ENCODE measurements around the gene ITGB3. TPM values are rescaled to one million over a fixed set of nuclear protein-coding genes. Genes with fewer than 3 reads are reported as not detected.

ITGB3 gene
- total RNA-seq, 2 experiments from 2014 or later, result not detected

GRCh38 chr17:47278561-47278960 is 24.9 kb downstream of the ITGB3 start:
- TF ChIP-seq, protein P1, sequence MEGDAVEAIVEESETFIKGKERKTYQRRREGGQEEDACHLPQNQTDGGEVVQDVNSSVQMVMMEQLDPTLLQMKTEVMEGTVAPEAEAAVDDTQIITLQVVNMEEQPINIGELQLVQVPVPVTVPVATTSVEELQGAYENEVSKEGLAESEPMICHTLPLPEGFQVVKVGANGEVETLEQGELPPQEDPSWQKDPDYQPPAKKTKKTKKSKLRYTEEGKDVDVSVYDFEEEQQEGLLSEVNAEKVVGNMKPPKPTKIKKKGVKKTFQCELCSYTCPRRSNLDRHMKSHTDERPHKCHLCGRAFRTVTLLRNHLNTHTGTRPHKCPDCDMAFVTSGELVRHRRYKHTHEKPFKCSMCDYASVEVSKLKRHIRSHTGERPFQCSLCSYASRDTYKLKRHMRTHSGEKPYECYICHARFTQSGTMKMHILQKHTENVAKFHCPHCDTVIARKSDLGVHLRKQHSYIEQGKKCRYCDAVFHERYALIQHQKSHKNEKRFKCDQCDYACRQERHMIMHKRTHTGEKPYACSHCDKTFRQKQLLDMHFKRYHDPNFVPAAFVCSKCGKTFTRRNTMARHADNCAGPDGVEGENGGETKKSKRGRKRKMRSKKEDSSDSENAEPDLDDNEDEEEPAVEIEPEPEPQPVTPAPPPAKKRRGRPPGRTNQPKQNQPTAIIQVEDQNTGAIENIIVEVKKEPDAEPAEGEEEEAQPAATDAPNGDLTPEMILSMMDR (IDR thresholded peaks at IDR 0.05), result no peak
- Mint-ChIP-seq H3K9me3 (no peaks in the 10 kb centered on the region), H3K27me3 (no peaks in the 10 kb centered on the region), H3K36me3 (ENCODE audit: low read depth) (no peaks in the 10 kb centered on the region), H3K27ac (no peak overlapping the region), H3K4me3 (no peak overlapping the region), H3K4me1 (ENCODE audit: low read depth) (no peaks in the 10 kb centered on the region)
- CTCF ChIA-PET, result interaction anchor here (0.9 kb wide), 1 partner anchor 12 kb away, joined by 3 read pairs; no protein-coding TSS in a partner anchor
- ATAC-seq (no peak), DNase-seq (no peak)
- POLR2A ChIA-PET, result no interaction called here
- intact Hi-C loops (cut with micrococcal nuclease), result no loop called here

DNA sequence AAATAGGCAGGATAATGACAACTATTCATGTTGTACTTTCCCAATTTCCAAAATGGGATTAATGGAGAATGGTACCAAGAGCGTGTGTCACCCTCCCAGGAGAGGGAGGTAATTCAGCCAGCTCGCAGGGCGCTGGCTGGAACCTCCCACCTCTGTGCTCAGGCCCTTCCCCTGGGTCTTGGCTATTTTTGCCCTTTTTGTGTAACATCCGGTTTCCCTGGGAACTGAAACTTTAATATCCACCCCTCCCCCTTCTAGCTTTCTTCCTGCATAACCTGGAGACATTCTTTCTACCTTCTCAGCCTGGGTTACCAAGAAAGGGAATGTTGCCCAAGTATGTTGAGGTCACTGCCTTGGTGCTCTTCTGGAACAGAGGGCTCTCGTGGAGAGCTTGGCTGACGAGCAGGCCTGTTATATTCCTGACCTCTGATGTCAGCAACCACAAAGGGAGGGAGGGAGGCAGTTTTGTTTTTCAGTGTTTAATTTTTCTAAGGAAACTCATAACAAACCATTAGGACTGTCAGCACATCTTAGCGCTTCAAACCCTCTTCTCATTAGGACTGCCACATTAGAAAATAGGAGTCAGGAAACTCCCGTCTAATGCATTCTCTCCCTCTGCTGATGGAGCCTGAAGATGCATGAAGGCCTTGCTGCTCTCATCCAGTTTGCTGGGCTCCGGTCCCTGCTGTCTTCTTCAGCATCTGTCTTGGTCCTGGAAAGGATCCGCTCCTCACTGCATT is 25.6 kb downstream of the ITGB3 start:
- intact Hi-C loops (cut with micrococcal nuclease), result no loop called here
- CTCF ChIA-PET, result interaction anchor here (0.9 to 1.6 kb wide), 2 partner anchors 11 to 16 kb away, joined by 3 to 5 read pairs; no protein-coding TSS in a partner anchor
- no peak for ATAC-seq
- H3K4me1 Mint-ChIP-seq (ENCODE audit: low read depth), result no peaks in the 10 kb centered on the region
- H3K9me3 Mint-ChIP-seq, result no peaks in the 10 kb centered on the region
- no peak overlapping the region for H3K4me3 Mint-ChIP-seq
- POLR2A ChIA-PET, result no interaction called here
- H3K27ac Mint-ChIP-seq, result no peak overlapping the region
- TF ChIP-seq, protein P1 (IDR thresholded peaks at IDR 0.05), result no peak
- DNase-seq, result no peak
- no peaks in the 10 kb centered on the region for H3K27me3 Mint-ChIP-seq
- H3K36me3 Mint-ChIP-seq (ENCODE audit: low read depth), result no peaks in the 10 kb centered on the region

GRCh38 chr17:47280072-47280811 is 26.6 kb downstream of the ITGB3 start:
- no peaks in the 10 kb centered on the region for H3K4me1 Mint-ChIP-seq (ENCODE audit: low read depth)
- POLR2A ChIA-PET, result no interaction called here
- DNase-seq (no peak), ATAC-seq (no peak)
- TF ChIP-seq, protein P1 (IDR thresholded peaks at IDR 0.05), result no peak
- H3K36me3 Mint-ChIP-seq (ENCODE audit: low read depth), result no peaks in the 10 kb centered on the region
- intact Hi-C loops (cut with micrococcal nuclease), result no loop called here
- CTCF ChIA-PET, result interaction anchor here (0.9 to 1.6 kb wide), 2 partner anchors 17 to 336 kb away, joined by 3 to 5 read pairs; no protein-coding TSS in a partner anchor
- no peaks in the 10 kb centered on the region for H3K9me3 Mint-ChIP-seq
- H3K27me3 Mint-ChIP-seq, result no peaks in the 10 kb centered on the region
- H3K4me3 Mint-ChIP-seq, result no peak overlapping the region
- no peak overlapping the region for H3K27ac Mint-ChIP-seq

- DNase-seq (no peak), ATAC-seq (no peak)
- Mint-ChIP-seq H3K27me3 (peaks cover 2% of the 10 kb centered on the region), H3K4me1 (ENCODE audit: low read depth) (no peaks in the 10 kb centered on the region), H3K27ac (no peak overlapping the region), H3K9me3 (no peaks in the 10 kb centered on the region), H3K36me3 (ENCODE audit: low read depth) (no peaks in the 10 kb centered on the region), H3K4me3 (no peak overlapping the region)
- ChIA-PET CTCF (interaction anchor here (0.9 kb wide), 1 partner anchor 335 kb away, joined by 3 read pairs; no protein-coding TSS in a partner anchor), POLR2A (no interaction called here)
- TF ChIP-seq, protein P1 (IDR thresholded peaks at IDR 0.05), result no peak
- intact Hi-C loops (cut with micrococcal nuclease), result no loop called here
These were observed 27.6 kb downstream of the ITGB3 start for GRCh38 chr17:47281216-47281615.

DNA sequence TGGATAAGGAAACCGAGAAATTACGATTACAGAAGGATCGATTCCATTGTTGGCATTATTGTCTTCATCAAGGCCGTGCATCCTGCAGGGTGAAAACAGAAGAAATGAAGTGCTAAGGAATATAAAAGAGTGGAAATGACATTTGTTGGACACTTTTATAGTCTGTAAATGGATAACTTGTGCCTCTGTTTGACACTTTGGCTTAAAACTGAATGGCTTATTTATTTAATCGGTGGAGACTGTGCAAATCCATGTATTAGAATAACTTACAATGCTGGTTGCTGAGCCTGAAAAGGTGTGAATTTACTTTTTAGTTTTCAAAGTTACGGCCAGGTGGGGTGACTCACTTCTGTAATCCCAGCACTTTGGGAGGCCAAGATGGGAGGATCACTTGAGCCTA is 31.4 kb downstream of the ITGB3 start:
- Mint-ChIP-seq H3K4me3 (no peak overlapping the region), H3K9me3 (no peaks in the 10 kb centered on the region), H3K27me3 (peaks cover 3% of the 10 kb centered on the region), H3K36me3 (ENCODE audit: low read depth) (no peaks in the 10 kb centered on the region), H3K27ac (no peak overlapping the region), H3K4me1 (ENCODE audit: low read depth) (no peaks in the 10 kb centered on the region)
- ChIA-PET POLR2A (no interaction called here), CTCF (interaction anchor here (1.6 kb wide), 1 partner anchor 12 kb away, joined by 5 read pairs; no protein-coding TSS in a partner anchor)
- no peak for DNase-seq
- no peak for ATAC-seq
- intact Hi-C loops (cut with micrococcal nuclease), result no loop called here
- TF ChIP-seq, protein P1 (IDR thresholded peaks at IDR 0.05), result no peak

All from activated CD8-positive, alpha-beta T cell treated with anti-CD3 and anti-CD28 coated beads for 36 hours (primary cell).